A673 (cell line): ENCODE results near the gene KIF5C. TPM values are rescaled to one million over a fixed set of nuclear protein-coding genes. Genes with fewer than 3 reads are reported as not detected.

Experiments
- BruUV-seq: library from RNA; stranded (reverse); fragments of 400-500 nt; replicated peaks from 2 replicates; lab custom pipeline; 2021; lab: Mats Ljungman, UMichigan
- CTCF ChIA-PET: fragments of 300-600 bp; sonication (Branson Sonifier 250); formaldehyde crosslinking; loops from one replicate; lab custom pipeline; 2022; ENCODE audit warnings: antibody characterized with exemption; lab: Charles Lee
- POLR2A ChIA-PET: fragments of 300-600 bp; sonication (Branson Sonifier 250); formaldehyde crosslinking; loops from one replicate; lab custom pipeline; 2022; ENCODE audit warnings: antibody characterized with exemption; ENCODE audit not compliant: low non-redundant PET; lab: Charles Lee
- DNase-seq: peaks from one replicate; pipeline ENCODE4 v3.0.0-alpha.2; 2015; ENCODE audit warnings: low spot score
- H3K27ac ChIP-seq: fragments of 200-600 bp; sonication (generic); 2 replicates; pipeline ENCODE4 v1.5.1; 2016; ENCODE audit warnings: mixed run types, low read depth, mild to moderate bottlenecking, mixed read lengths, antibody characterized with exemption, low read length; ENCODE audit not compliant: poor library complexity, severe bottlenecking
- H3K27me3 ChIP-seq: fragments of 200-600 bp; sonication (generic); replicated peaks from 2 replicates; pipeline ENCODE4 v1.6.1; 2017; ENCODE audit warnings: mixed run types, low read depth, mild to moderate bottlenecking, mixed read lengths, antibody characterized with exemption, low read length; ENCODE audit not compliant: insufficient read depth, poor library complexity
- H3K36me3 ChIP-seq: fragments of 200-600 bp; sonication (generic); 2 replicates; pipeline ENCODE4 v1.6.1; 2016; ENCODE audit warnings: mixed run types, mild to moderate bottlenecking, mixed read lengths, antibody characterized with exemption, low read length; ENCODE audit not compliant: insufficient read depth, poor library complexity, severe bottlenecking
- H3K4me1 ChIP-seq: fragments of 200-600 bp; sonication (generic); 2 replicates; pipeline ENCODE4 v1.6.1; 2017; ENCODE audit warnings: mixed run types, mild to moderate bottlenecking, mixed read lengths, antibody characterized with exemption, low read length; ENCODE audit not compliant: insufficient read depth, poor library complexity, severe bottlenecking
- H3K4me3 ChIP-seq: fragments of 200-600 bp; sonication (generic); 2 replicates; pipeline ENCODE4 v1.5.1; 2016; ENCODE audit warnings: low read depth, mixed run types, mild to moderate bottlenecking, mixed read lengths, low read length; ENCODE audit not compliant: poor library complexity, severe bottlenecking
- H3K9me3 ChIP-seq: fragments of 200-600 bp; sonication (generic); 2 replicates; pipeline ENCODE4 v1.6.1; 2016; ENCODE audit warnings: mixed run types, low read depth, mild to moderate bottlenecking, mixed read lengths, antibody characterized with exemption, low read length; ENCODE audit not compliant: poor library complexity, severe bottlenecking
- EZH2 ChIP-seq: fragments of 200-600 bp; sonication (generic); IDR thresholded peaks from 2 replicates; pipeline ENCODE4 v1.6.1; 2017; ENCODE audit warnings: borderline replicate concordance, low read depth, mild to moderate bottlenecking, mixed read lengths, antibody characterized with exemption, low read length; ENCODE audit not compliant: poor library complexity, severe bottlenecking
- intact Hi-C: fragments of 100-400 bp; cut with micrococcal nuclease; formaldehyde crosslinking; loops from one replicate; pipeline ENCODE4 v1.10.0; 2022; ENCODE audit not compliant: unreplicated experiment
- total RNA-seq: library from RNA; stranded (reverse); gene quantifications from 2 replicates; pipeline ENCODE4 v1.2.3, GENCODE V29; 2021
- TF ChIP-seq, protein P1 (sequence below): fragments of 300-800, 200-600 bp; sonication (generic); conservative IDR thresholded peaks from 2 replicates; pipeline ENCODE4 v1.5.1; 2017; ENCODE audit warnings: low read depth, mild to moderate bottlenecking, antibody characterized with exemption, low read length, moderate library complexity, mixed read lengths

KIF5C gene
- total RNA-seq, 1 experiment from 2014 or later = 0.58 TPM

GRCh38 chr2:149075853-149076252 is 200.8 kb downstream of the KIF5C start:
- no peaks in the 10 kb centered on the region for H3K4me1 ChIP-seq

More at GRCh38 chr2:149075853-149076252, 200.8 kb downstream of the KIF5C start:
- no peaks in the 10 kb centered on the region for H3K27me3 ChIP-seq
- no peak overlapping the region for H3K27ac ChIP-seq
- DNase-seq = no peak
- H3K4me3 ChIP-seq = no peak overlapping the region
- H3K9me3 ChIP-seq = no peaks in the 10 kb centered on the region
- H3K36me3 ChIP-seq = no peaks in the 10 kb centered on the region
- intact Hi-C loops = no loop called here
- ChIA-PET CTCF (no interaction called here), POLR2A (no interaction called here)
- TF ChIP-seq, protein P1, sequence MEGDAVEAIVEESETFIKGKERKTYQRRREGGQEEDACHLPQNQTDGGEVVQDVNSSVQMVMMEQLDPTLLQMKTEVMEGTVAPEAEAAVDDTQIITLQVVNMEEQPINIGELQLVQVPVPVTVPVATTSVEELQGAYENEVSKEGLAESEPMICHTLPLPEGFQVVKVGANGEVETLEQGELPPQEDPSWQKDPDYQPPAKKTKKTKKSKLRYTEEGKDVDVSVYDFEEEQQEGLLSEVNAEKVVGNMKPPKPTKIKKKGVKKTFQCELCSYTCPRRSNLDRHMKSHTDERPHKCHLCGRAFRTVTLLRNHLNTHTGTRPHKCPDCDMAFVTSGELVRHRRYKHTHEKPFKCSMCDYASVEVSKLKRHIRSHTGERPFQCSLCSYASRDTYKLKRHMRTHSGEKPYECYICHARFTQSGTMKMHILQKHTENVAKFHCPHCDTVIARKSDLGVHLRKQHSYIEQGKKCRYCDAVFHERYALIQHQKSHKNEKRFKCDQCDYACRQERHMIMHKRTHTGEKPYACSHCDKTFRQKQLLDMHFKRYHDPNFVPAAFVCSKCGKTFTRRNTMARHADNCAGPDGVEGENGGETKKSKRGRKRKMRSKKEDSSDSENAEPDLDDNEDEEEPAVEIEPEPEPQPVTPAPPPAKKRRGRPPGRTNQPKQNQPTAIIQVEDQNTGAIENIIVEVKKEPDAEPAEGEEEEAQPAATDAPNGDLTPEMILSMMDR = no peak
- TF ChIP-seq EZH2 = no peak
- BruUV-seq = no TSS peak

Other genes starting within 250 kb of the KIF5C start
- 29.7 and 32.4 TPM in 2 replicates for gene EPC2, start 230.5 kb upstream of the KIF5C start, total RNA-seq
- not detected in 2 replicates for gene LYPD6B, start 163.5 kb downstream of the KIF5C start, total RNA-seq